ENCODE results near the gene WNT6. TPM values are rescaled to one million over a fixed set of nuclear protein-coding genes. Genes with fewer than 3 reads are reported as not detected.
A peak's percentile ranks its signal among the peaks of the same experiment; 100 is the strongest.

The WNT6 gene
- total RNA-seq, 1 donor from 2014 or later: 0.64 TPM

DNA sequence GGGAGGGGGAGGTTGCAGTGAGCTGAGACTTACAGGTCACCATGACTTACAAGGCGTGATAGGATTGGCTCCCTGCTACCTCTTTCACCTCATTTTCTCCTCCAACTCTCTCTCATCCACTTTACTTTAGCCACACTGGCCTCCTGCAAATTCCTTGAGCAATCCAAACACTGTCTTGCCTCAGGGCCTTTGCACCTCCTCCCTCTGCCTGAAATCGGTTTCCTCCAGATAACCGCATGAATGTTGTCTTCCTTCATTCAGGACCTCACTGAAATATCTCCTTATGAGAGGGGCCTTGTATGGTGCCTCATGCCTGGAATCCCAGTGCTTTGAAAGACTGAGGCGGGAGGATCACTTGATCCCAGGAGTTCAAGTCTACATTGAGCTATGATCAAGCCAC lies 42.8 kb downstream of the WNT6 start:
- Mint-ChIP-seq H3K9me3 (ENCODE audit: unreplicated experiment) (no peaks in the 10 kb centered on the region), H3K4me1 (ENCODE audit: unreplicated experiment) (peaks cover 10% of the 10 kb centered on the region), H3K36me3 (ENCODE audit: unreplicated experiment) (no peaks in the 10 kb centered on the region), H3K27ac (ENCODE audit: unreplicated experiment) (no peak overlapping the region), H3K4me3 (ENCODE audit: unreplicated experiment) (no peak overlapping the region), H3K27me3 (ENCODE audit: unreplicated experiment) (peaks cover 70% of the 10 kb centered on the region)
- TF ChIP-seq, protein P1, sequence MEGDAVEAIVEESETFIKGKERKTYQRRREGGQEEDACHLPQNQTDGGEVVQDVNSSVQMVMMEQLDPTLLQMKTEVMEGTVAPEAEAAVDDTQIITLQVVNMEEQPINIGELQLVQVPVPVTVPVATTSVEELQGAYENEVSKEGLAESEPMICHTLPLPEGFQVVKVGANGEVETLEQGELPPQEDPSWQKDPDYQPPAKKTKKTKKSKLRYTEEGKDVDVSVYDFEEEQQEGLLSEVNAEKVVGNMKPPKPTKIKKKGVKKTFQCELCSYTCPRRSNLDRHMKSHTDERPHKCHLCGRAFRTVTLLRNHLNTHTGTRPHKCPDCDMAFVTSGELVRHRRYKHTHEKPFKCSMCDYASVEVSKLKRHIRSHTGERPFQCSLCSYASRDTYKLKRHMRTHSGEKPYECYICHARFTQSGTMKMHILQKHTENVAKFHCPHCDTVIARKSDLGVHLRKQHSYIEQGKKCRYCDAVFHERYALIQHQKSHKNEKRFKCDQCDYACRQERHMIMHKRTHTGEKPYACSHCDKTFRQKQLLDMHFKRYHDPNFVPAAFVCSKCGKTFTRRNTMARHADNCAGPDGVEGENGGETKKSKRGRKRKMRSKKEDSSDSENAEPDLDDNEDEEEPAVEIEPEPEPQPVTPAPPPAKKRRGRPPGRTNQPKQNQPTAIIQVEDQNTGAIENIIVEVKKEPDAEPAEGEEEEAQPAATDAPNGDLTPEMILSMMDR (IDR thresholded peaks at IDR 0.05): no peak
- DNase-seq (ENCODE audit: extremely low spot score, unreplicated experiment): peak; percentile 42

DNA sequence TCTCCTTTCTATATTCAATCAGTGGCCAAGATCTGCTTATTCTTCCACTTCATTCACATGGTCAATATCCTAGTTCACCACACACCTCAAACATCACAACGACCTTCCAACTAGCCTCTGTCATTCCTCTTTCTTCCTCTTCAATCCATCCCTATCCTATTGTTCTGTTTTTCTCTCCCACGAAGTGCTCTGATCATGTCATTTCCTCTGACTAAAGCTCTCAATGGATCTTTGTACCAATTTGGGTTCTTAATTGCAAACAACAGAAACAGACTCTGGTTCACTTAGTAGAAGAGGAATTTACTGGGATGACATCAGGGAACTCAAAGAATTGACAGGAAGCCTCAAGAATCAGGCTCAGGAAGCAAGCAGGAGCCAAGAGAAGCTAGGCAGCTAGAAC lies 44.6 kb downstream of the WNT6 start:
- DNase-seq (ENCODE audit: extremely low spot score, unreplicated experiment): no peak
- Mint-ChIP-seq H3K4me1 (ENCODE audit: unreplicated experiment) (peaks cover 1% of the 10 kb centered on the region), H3K27ac (ENCODE audit: unreplicated experiment) (no peak overlapping the region), H3K36me3 (ENCODE audit: unreplicated experiment) (no peaks in the 10 kb centered on the region), H3K27me3 (ENCODE audit: unreplicated experiment) (peaks cover 57% of the 10 kb centered on the region), H3K4me3 (ENCODE audit: unreplicated experiment) (no peak overlapping the region), H3K9me3 (ENCODE audit: unreplicated experiment) (no peaks in the 10 kb centered on the region)
- TF ChIP-seq, protein P1 (IDR thresholded peaks at IDR 0.05): no peak

DNA sequence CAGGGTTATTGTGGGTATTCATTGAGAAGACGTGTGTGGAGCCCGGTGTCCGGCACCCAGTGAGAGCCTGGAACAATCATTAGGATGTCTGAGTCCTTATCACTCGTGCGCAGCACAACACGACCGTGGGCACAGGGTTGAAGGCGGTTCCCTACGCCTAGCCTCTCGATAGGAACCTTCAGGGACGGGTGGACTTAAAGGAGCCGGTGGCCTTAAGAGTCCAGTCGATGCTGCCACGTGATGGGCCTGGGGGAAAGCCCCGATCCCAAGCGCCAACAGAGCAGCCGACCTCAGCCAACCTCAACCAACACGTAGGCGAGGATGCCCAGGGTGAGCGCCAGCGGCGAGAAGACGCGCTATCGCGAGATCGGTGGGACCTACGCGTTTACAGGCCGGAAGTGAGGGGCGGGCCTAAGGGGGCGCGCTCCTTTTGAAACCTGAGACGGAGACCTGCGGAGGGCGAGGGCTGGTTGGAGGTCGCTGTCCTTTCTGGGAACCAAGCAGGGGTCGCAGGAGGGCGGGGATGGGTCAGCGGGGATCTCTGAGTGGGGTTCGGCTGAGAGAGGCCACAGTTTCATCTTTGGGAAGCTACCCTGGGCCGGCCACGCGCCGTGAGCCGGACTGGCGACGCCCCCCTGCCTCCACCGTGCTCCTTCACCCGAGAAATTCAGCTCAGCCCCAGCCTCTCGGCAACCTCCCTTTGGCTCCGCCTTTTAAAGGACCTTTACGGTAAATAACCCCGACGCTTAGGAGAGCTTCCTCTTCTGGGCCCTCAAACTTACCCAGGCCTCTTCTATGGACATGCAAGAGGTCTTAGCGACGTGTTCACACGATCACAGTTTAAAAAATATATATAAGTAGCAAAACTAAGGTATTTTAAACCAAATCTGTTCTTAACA lies 49.4 kb downstream of the WNT6 start:
- DNase-seq (ENCODE audit: extremely low spot score, unreplicated experiment): peak; percentile 93
- TF ChIP-seq, protein P1 (IDR thresholded peaks at IDR 0.05): no peak
- Mint-ChIP-seq H3K36me3 (ENCODE audit: unreplicated experiment) (no peaks in the 10 kb centered on the region), H3K4me1 (ENCODE audit: unreplicated experiment) (peaks cover 8% of the 10 kb centered on the region), H3K27me3 (ENCODE audit: unreplicated experiment) (peaks cover 40% of the 10 kb centered on the region), H3K9me3 (ENCODE audit: unreplicated experiment) (no peaks in the 10 kb centered on the region), H3K4me3 (ENCODE audit: unreplicated experiment) (peak overlapping the region; percentile 78), H3K27ac (ENCODE audit: unreplicated experiment) (peak overlapping the region; percentile 18)

DNA sequence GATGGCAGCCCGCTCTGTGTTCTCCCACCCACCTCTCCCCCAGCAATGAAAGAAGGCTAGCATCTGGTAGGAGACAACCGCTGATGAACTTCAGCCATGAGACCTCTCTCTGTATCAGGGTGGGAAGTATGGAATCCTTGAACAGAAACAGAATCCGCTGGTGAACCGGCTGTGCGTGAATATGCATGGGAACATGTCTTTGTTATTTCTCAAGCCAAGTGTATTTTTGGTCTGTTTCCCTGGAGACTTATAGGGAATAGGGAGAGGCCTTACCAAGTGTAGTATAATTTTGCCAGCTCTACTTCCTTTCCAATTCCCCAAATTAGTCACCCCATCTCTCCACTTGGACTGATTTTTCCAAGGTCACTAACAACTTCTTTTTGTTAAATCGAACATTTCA lies 51.1 kb downstream of the WNT6 start:
- Mint-ChIP-seq H3K36me3 (ENCODE audit: unreplicated experiment) (no peaks in the 10 kb centered on the region), H3K4me3 (ENCODE audit: unreplicated experiment) (no peak overlapping the region), H3K27me3 (ENCODE audit: unreplicated experiment) (peaks cover 41% of the 10 kb centered on the region), H3K27ac (ENCODE audit: unreplicated experiment) (no peak overlapping the region), H3K9me3 (ENCODE audit: unreplicated experiment) (no peaks in the 10 kb centered on the region), H3K4me1 (ENCODE audit: unreplicated experiment) (peaks cover 8% of the 10 kb centered on the region)
- TF ChIP-seq, protein P1 (IDR thresholded peaks at IDR 0.05): no peak
- DNase-seq (ENCODE audit: extremely low spot score, unreplicated experiment): no peak

DNA sequence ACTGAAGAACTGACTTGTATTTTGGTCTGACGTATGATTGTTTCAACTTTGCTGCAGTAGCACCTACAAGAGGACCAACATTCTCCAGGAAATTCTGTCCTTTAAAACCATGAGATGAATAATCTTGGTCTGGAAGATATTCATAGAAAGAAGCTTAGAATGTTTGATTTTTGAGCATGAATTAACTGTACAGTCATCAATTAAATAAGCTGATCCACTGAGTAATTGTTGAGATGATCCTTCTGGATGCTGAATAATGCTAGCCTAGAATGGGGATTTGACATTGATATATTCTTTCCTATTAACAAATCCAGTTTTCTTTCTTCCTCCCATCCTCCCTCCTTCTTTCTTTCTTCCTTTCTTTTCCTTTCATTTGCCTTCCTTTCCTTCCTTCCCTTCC lies 60.9 kb downstream of the WNT6 start:
- no peaks in the 10 kb centered on the region for H3K36me3 Mint-ChIP-seq (ENCODE audit: unreplicated experiment)
- H3K27me3 Mint-ChIP-seq (ENCODE audit: unreplicated experiment): peaks cover 79% of the 10 kb centered on the region
- no peak overlapping the region for H3K4me3 Mint-ChIP-seq (ENCODE audit: unreplicated experiment)
- peaks cover 4% of the 10 kb centered on the region for H3K9me3 Mint-ChIP-seq (ENCODE audit: unreplicated experiment)
- TF ChIP-seq, protein P1 (IDR thresholded peaks at IDR 0.05): no peak
- DNase-seq (ENCODE audit: extremely low spot score, unreplicated experiment): no peak
- no peaks in the 10 kb centered on the region for H3K4me1 Mint-ChIP-seq (ENCODE audit: unreplicated experiment)
- no peak overlapping the region for H3K27ac Mint-ChIP-seq (ENCODE audit: unreplicated experiment)

All from osteocyte (in vitro differentiated cells).